CD4-positive, alpha-beta T cell treated with Interleukin-4 for 1 hour (primary cell): Measurements from ENCODE around the gene SLC25A11.
"Not testable (repeated sequence)": the region's sequence is repeated elsewhere in the genome, so short reads cannot be mapped to it uniquely, and the experiment has no call there.

Experiments
- DNase-seq, 2 donors: peaks; one replicate each; pipeline ENCODE4 v3.0.0-alpha.2; 2020 to 2022

The SLC25A11 gene

DNA sequence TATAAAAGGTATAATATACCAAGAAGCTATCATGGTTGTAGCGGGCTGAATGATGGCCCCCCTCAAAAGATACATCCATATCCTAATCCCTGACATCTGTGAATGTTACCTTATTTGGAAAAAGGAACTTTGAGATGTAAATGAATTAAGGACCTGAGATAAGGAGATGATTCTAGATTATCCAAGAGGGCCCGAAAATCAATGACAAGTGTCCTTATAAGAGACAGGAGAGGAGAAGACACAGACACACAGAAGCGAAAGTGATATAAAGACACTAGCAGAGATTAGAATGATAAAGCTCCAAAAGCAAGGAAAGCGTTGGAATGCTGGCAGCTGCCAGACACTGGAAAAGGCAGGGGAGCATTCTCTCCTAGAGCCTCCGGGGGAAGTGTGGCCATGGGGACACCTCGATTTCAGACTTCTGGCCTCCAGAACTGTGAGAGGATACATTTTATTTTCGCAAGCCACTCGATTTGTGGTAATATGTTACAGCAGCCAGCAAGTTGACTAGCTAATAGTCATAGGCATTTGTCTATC lies 20.3 kb downstream of the SLC25A11 start:
- DNase-seq, result no peak

GRCh38 chr17:4914551-4914950 lies 25.3 kb downstream of the SLC25A11 start:
- not testable (repeated sequence) for DNase-seq

GRCh38 chr17:4913994-4914393 lies 25.9 kb downstream of the SLC25A11 start:
- DNase-seq, result no peak

DNA sequence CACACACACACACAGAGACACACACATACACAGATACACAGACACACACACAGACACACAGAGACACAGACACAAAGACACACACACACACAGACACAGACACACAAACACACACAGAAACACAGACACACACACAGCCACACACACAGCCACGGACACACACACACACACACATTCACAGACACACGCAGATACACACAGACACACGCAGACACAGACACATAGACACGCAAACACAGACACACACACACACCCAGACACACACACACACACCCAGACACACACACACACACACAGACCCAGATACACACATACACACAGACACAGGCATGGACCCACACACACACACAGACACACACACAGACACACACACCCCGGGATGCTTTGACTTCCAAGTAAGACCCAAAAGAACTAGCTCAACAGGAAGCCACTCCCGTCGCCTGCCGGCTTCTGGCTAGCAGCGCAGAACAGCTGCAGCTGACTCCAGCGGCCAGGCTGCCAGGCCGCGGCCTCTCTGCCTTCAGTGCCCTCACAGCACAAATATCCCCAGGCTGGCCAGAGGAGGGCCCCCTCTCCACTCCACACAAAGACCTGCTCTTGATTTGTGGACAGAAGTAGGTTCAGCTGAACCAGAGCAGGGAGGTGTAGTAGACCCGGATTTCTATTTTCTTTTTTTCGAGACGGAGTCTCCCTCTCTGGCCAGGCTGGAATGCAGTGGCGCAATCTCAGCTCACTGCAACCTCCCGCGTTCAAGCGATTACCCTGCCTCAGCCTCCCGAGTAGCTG lies 30.9 kb downstream of the SLC25A11 start:
- DNase-seq, result peak; percentile 85 to 88

DNA sequence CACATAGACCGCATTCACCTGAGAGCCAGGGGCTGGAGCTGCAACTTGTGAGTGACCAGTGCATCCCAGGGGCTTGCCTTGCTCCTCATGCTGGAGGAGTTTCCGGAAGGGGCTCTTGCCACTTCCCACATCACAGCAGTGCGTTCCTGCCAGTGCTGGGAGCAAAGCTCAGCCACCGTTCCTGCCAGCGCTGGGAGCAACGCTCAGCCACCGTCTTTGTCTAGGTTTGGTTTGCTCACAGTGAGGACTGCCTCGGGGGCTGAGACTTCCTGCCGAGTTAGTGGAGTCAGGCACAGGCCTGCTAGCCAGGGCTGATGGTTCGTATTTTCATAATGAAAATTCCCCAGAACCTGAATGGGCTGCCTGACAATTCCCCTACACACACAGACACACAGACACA lies 31.5 kb downstream of the SLC25A11 start:
- no peak for DNase-seq

DNA sequence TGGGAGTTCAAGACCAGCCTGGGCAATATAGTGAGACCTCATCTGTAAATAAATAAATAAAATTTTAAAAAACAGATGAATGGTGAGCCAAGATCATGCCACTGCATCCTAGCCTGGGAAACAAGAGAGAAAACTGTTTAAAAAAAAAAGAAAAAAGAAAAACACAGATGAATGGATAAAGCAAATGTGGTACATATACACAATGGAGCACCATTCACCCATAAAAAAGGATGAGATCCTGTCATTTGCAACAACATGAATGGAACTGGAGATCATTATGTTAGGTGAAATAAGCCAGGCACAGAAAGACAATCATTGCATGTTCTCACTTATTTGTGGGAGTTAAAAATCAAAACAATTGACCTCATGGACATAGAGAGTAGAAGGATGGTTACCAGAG lies 33.2 kb downstream of the SLC25A11 start:
- DNase-seq, result not testable (repeated sequence)

- DNase-seq, result peak; percentile 84 to 85
These were observed 36.6 kb downstream of the SLC25A11 start, which contains the start of gene CHRNE for GRCh38 chr17:4903051-4903818. CHRNE (minus strand) TSS chr17:4903098; CDS start chr17:4903063, 35 bp downstream.

GRCh38 chr17:4902540-4902939 lies 37.3 kb downstream of the SLC25A11 start:
- DNase-seq, result no peak

GRCh38 chr17:4901648-4902344 lies 38.0 kb downstream of the SLC25A11 start:
- DNase-seq, result peak; percentile 46 to 74

- DNase-seq, result peak in 1 of 2 donors; percentile 32
These were observed 38.7 kb downstream of the SLC25A11 start for GRCh38 chr17:4901108-4901647.

- DNase-seq, result peak; percentile 82 to 88
These were observed 39.4 kb downstream of the SLC25A11 start for GRCh38 chr17:4900231-4901107.

GRCh38 chr17:4899341-4900230 lies 40.3 kb downstream of the SLC25A11 start, which contains the start of gene C17orf107:
C17orf107 (plus strand) TSS chr17:4899536; CDS start chr17:4899763, 227 bp downstream.
- peak; percentile 94 to 97 for DNase-seq

- DNase-seq, result no peak
These were observed 40.9 kb downstream of the SLC25A11 start for GRCh38 chr17:4898927-4899326.

GRCh38 chr17:4898351-4898750 lies 41.5 kb downstream of the SLC25A11 start:
- no peak for DNase-seq

DNA sequence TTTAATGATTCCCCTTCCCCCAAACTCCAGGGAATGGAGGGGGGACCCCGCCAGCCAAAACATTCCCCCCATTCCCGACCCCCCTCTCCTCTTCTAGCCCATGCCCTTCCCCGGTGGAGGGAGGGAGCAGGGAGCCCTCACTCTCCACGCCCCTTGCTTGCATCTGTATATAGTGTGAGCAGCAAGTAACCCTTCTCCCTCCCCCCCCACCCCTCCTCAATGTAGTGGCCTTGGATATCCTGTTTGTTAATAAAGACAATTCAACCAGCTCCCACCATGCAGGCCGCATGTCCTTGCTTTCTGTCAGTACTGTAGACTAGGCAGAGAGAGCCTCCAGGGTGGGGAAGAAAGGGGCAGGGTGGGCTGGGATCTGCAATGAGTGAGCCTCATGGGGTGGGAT lies 42.1 kb downstream of the SLC25A11 start:
- no peak for DNase-seq

DNA sequence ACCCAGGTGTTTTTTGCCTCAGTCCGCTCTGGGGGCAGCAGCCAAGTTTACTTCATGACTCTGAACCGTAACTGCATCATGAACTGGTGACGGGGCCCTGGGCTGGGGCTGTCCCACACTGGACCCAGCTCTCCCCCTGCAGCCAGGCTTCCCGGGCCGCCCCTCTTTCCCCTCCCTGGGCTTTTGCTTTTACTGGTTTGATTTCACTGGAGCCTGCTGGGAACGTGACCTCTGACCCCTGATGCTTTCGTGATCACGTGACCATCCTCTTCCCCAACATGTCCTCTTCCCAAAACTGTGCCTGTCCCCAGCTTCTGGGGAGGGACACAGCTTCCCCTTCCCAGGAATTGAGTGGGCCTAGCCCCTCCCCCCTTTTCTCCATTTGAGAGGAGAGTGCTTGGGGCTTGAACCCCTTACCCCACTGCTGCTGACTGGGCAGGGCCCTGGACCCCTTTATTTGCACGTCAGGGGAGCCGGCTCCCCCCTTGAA lies 42.6 kb downstream of the SLC25A11 start:
- no peak for DNase-seq

DNA sequence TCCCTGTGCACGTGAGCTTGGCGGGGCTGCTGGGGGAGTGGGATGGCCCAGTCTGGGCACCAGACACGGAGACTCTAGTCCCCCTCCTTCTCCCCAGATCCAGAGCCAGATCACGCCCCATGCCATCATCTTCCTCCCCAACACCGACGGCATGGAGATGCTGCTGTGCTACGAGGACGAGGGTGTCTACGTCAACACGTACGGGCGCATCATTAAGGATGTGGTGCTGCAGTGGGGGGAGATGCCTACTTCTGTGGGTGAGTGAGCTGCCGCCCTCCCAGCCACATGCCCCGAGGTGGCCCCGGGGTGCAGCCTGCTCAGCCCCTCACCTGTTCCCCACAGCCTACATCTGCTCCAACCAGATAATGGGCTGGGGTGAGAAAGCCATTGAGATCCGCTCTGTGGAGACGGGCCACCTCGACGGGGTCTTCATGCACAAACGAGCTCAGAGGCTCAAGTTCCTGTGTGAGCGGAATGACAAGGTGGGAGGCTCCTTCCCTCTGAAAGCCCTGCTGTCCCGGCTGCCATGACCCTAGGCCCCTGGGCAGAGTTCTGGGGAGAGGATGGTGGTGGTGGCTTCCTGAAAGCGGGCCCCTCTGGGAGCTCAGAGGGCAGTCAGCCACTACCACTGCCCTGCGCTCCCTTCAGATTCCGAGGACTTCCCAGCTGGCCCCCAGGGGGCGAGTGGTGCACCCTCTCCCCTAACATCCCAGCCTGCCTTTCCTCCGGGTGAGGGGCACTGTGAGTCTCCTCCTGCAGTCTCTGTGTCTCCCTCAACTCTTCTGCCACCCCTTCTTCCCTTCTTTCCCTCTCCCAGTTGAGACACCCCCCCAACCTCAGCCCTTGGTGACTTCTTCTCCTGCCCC lies 43.3 kb downstream of the SLC25A11 start:
- no peak for DNase-seq

DNA sequence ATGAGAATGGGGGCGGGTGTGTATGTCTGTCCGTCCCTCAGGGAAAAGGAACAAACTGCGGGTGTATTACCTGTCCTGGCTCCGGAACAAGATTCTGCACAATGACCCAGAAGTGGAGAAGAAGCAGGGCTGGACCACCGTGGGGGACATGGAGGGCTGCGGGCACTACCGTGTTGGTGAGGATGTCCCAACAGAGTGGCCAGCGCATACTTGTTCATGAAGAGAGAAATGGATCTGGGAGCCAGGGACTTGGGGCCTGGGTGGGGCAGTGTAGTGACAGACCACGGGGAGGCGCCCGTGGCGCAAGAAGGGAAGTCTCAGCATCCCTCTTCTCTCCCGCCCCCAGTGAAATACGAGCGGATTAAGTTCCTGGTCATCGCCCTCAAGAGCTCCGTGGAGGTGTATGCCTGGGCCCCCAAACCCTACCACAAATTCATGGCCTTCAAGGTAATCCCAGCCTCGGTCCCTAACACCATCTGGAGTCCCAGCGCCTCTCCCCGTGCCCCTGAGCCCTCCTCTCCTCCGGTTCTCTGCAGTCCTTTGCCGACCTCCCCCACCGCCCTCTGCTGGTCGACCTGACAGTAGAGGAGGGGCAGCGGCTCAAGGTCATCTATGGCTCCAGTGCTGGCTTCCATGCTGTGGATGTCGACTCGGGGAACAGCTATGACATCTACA lies 44.1 kb downstream of the SLC25A11 start:
- DNase-seq, result no peak

DNA sequence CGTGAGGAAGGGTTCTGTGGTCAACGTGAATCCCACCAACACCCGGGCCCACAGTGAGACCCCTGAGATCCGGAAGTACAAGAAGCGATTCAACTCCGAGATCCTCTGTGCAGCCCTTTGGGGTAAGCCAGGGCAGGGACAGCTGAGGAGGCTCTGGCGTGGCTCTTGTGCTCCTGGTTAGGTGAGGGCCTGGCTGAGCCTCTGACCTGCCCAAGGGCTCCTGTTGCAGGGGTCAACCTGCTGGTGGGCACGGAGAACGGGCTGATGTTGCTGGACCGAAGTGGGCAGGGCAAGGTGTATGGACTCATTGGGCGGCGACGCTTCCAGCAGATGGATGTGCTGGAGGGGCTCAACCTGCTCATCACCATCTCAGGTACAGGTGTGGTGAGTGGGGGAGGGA lies 44.7 kb downstream of the SLC25A11 start:
- no peak for DNase-seq
